Smooth muscle cell (in vitro differentiated cells): ENCODE data around the gene PHKG1. TPM values are rescaled to one million over a fixed set of nuclear protein-coding genes. Genes with fewer than 3 reads are reported as not detected.

Source experiments
- DNase-seq: peaks from one replicate; lab custom pipeline; 2025; ENCODE audit not compliant: unreplicated experiment; lab: John Stamatoyannopoulos, UW
- H2AFZ ChIP-seq: fragments of 200-600 bp; sonication (generic); 2 replicates; pipeline ENCODE4 v1.6.0; 2016; ENCODE audit warnings: antibody characterized with exemption, low read depth, mild to moderate bottlenecking
- H3F3A ChIP-seq: fragments of 200-600 bp; sonication (generic); 2 replicates; pipeline ENCODE4 v1.6.0; 2017; ENCODE audit warnings: antibody characterized with exemption, low read depth
- H3K27ac ChIP-seq: fragments of 200-600 bp; sonication (generic); 2 replicates; pipeline ENCODE4 v1.5.1; 2016; ENCODE audit warnings: low read depth, mild to moderate bottlenecking
- H3K27me3 ChIP-seq: fragments of 200-600 bp; sonication (generic); 2 replicates; pipeline ENCODE4 v1.6.1; 2016; ENCODE audit warnings: low read depth, mild to moderate bottlenecking
- H3K36me3 ChIP-seq: fragments of 200-600 bp; sonication (generic); 2 replicates; pipeline ENCODE4 v1.5.1; 2016; ENCODE audit warnings: low read depth
- H3K4me1 ChIP-seq: fragments of 200-600 bp; sonication (generic); 2 replicates; pipeline ENCODE4 v1.5.1; 2016; ENCODE audit warnings: low read depth
- H3K4me2 ChIP-seq: fragments of 200-600 bp; sonication (generic); 2 replicates; pipeline ENCODE4 v1.6.0; 2016; ENCODE audit warnings: mild to moderate bottlenecking
- H3K4me3 ChIP-seq: fragments of 200-600 bp; sonication (generic); 2 replicates; pipeline ENCODE4 v1.5.1; 2016; ENCODE audit warnings: mild to moderate bottlenecking
- H3K79me2 ChIP-seq: fragments of 200-600 bp; sonication (generic); 2 replicates; pipeline ENCODE4 v1.6.0; 2016; ENCODE audit warnings: low read depth, mild to moderate bottlenecking
- H3K9ac ChIP-seq: fragments of 200-600 bp; sonication (generic); 2 replicates; pipeline ENCODE4 v1.6.0; 2016; ENCODE audit warnings: low read depth
- H3K9me3 ChIP-seq: fragments of 200-600 bp; sonication (generic); replicated peaks from 2 replicates; pipeline ENCODE4 v1.5.1; 2016; ENCODE audit warnings: low read depth
- H4K20me1 ChIP-seq: fragments of 200-600 bp; sonication (generic); 2 replicates; pipeline ENCODE4 v1.6.0; 2016; ENCODE audit warnings: low read depth
- CTCF ChIP-seq: fragments of 200-600 bp; sonication (generic); IDR thresholded peaks from 2 replicates; pipeline ENCODE4 v1.5.1; 2017; ENCODE audit warnings: borderline replicate concordance, mild to moderate bottlenecking, antibody characterized with exemption; ENCODE audit not compliant: insufficient read depth, poor library complexity, severe bottlenecking
- WGBS: methylation state at CpG from one replicate; pipeline ENCODE4 v1.1.7; 2016; ENCODE audit warnings: low lambda C conversion rate; 5-methylcytosine and 5-hydroxymethylcytosine counted together
- polyA plus RNA-seq: library from polyadenylated mRNA; unstranded; fragments of >200 nt; fragmentation: Nextera tagmentation; extraction: Ambion mirVana; gene quantifications from 2 replicates; pipeline ENCODE4 v1.2.1, GENCODE V29; 2016
- small RNA-seq: library from RNA; depleted of rRNA; stranded (forward); fragments of <200 nt; gene quantifications from one replicate; pipeline ENCODE3, GENCODE V24; 2014
- total RNA-seq: library from RNA; depleted of rRNA; stranded (reverse); fragments of >200 nt; gene quantifications from 2 replicates; pipeline ENCODE4 v1.2.3, GENCODE V29; 2014

PHKG1 gene
- total and polyA plus RNA-seq, 2 experiments from 2014 or later = 0.26 TPM; not detected in 1

GRCh38 chr7:56030340-56030739 is 62.4 kb downstream of the PHKG1 start:
- no peak overlapping the region for H2AFZ ChIP-seq
- DNase-seq = no peak
- no peak overlapping the region for H3K27ac ChIP-seq
- H3K27me3 ChIP-seq = no peaks in the 10 kb centered on the region
- H3K36me3 ChIP-seq = no peaks in the 10 kb centered on the region
- TF ChIP-seq CTCF = no peak
- peaks cover 17% of the 10 kb centered on the region for H3K79me2 ChIP-seq
- H3K9me3 ChIP-seq = no peaks in the 10 kb centered on the region
- H4K20me1 ChIP-seq = no peaks in the 10 kb centered on the region
- peaks cover 4% of the 10 kb centered on the region for H3K4me1 ChIP-seq
- H3K4me3 ChIP-seq = no peak overlapping the region
- H3K9ac ChIP-seq = no peak overlapping the region
- no peaks in the 10 kb centered on the region for H3F3A ChIP-seq
- H3K4me2 ChIP-seq = no peak overlapping the region
- WGBS = 97% methylated on average over 8 of the region's 8 CpGs

Small RNA genes lying within 50 kb of the gene (small RNA-seq; reads per million reads assigned to genes)
- gene SNORA15 (0.21 reads per million), gene SNORA22B (0.39 reads per million, percentile 12 among the genes with 10 or more reads in this experiment)

Other genes starting within 250 kb of the PHKG1 start
- not detected in 2 replicates for gene SEPTIN14, start 230.2 kb downstream of the PHKG1 start, total RNA-seq
- gene SEPTIN14, start 230.2 kb downstream of the PHKG1 start, polyA plus RNA-seq = not detected in 2 replicates
- gene ZNF713, start 205.5 kb downstream of the PHKG1 start, total RNA-seq = 2.1 and 3.2 TPM in 2 replicates
- 1.6 and 2.4 TPM in 2 replicates for gene ZNF713, start 205.5 kb downstream of the PHKG1 start, polyA plus RNA-seq
- gene MRPS17, start 141.1 kb downstream of the PHKG1 start, total RNA-seq = 7.0 and 7.5 TPM in 2 replicates
- gene MRPS17, start 141.1 kb downstream of the PHKG1 start, polyA plus RNA-seq = 16.8 and 17.6 TPM in 2 replicates
- gene NIPSNAP2, start 128.4 kb downstream of the PHKG1 start, total RNA-seq = 41.2 and 77.4 TPM in 2 replicates
- gene NIPSNAP2, start 128.4 kb downstream of the PHKG1 start, polyA plus RNA-seq = 44.7 and 50.5 TPM in 2 replicates
- 31.2 and 41.5 TPM in 2 replicates for gene PSPH, start 41.5 kb downstream of the PHKG1 start, total RNA-seq
- 14.8 and 17.2 TPM in 2 replicates for gene PSPH, start 41.5 kb downstream of the PHKG1 start, polyA plus RNA-seq
- 130 and 157 TPM in 2 replicates for gene CCT6A, start 41.2 kb downstream of the PHKG1 start, total RNA-seq
- gene CCT6A, start 41.2 kb downstream of the PHKG1 start, polyA plus RNA-seq = 97.7 and 117 TPM in 2 replicates
- gene SUMF2, start 28.7 kb downstream of the PHKG1 start, total RNA-seq = 62.2 and 87.2 TPM in 2 replicates
- gene SUMF2, start 28.7 kb downstream of the PHKG1 start, polyA plus RNA-seq = 121 and 123 TPM in 2 replicates
- gene CHCHD2, start 13.5 kb upstream of the PHKG1 start, total RNA-seq = 118 and 142 TPM in 2 replicates
- gene CHCHD2, start 13.5 kb upstream of the PHKG1 start, polyA plus RNA-seq = 146 TPM in 2 replicates
- gene NUPR2, start 23.5 kb upstream of the PHKG1 start, total RNA-seq = not detected in 2 replicates
- gene NUPR2, start 23.5 kb upstream of the PHKG1 start, polyA plus RNA-seq = not detected in 2 replicates